HG02970 (cell line): Measurements from ENCODE around the gene ENTHD1.

Source experiments
- ATAC-seq: cut with Tn5 transposase; IDR thresholded peaks from one replicate; pipeline ENCODE4 v1.9.1; 2021; ENCODE audit warnings: mild to moderate bottlenecking, moderate library complexity, moderate number of reproducible peaks; ENCODE audit not compliant: unreplicated experiment, low FRiP score

The ENTHD1 gene

GRCh38 chr22:39893526-39893925 lies at the start of gene ENTHD1:
ENTHD1 (minus strand) TSS chr22:39893760; CDS start chr22:39887748, 6,012 bp downstream.
- no peak for ATAC-seq

GRCh38 chr22:39943337-39943736 lies 49.8 kb upstream of the ENTHD1 start:
- no peak for ATAC-seq

DNA sequence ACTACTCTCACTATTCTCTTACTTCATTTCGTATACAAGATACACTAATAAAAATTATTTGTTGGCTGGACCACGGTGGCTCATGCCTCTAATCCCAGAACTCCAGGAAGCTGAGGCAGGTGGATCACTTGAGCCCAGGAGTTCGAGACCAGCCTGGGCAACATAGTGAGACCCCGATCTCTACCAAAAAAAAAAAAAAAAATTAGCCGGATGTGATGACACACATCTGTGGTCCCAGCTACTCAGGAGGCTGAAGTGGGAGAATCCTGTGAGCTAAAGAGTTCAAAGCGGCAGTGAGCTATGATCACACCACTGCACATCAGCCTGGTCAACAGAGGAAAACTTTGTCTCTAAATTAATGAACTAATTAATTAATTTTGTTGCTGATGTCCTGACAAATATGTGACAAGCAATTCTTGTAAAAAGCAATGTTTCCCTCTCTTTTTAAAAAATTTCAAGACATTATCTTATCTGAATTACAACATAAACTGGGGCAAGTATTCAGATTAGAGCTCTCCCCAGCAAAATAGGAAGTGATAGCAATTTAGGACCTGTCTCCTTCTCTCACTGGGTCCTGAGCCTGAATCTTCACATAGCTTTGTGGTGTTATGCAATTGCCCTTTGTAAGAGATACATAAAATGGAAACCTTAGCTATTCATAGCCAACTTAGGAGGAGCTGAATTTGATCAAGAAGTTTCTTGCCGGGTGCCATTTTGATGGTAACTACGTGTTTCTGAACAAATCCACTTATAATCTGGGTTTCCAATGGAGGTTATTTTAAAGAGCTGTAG lies 49.1 kb upstream of the ENTHD1 start:
- ATAC-seq, result no peak

DNA sequence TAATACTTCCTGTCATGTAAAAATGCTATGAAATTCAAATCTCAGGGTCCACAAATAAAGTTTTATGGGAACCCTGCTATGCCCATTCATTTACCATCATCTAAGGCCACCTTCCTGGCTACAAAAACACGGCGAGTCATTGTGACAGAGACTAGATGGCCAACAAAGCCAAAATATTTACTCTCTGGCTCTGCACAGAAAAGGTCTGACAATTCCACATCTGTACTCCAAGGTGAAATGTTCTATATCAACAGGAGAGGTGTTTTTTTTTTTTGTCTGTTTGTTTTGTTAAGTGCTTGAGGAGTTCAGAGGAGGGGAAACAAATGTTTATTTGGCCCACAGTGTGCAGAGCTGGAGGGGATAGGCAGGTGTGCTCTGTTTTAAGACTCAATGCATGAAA lies 48.0 kb upstream of the ENTHD1 start:
- ATAC-seq, result no peak

- ATAC-seq, result no peak
These were observed 47.3 kb upstream of the ENTHD1 start for GRCh38 chr22:39940757-39941305.

- no peak for ATAC-seq
These were observed 46.3 kb upstream of the ENTHD1 start for GRCh38 chr22:39939830-39940229.

DNA sequence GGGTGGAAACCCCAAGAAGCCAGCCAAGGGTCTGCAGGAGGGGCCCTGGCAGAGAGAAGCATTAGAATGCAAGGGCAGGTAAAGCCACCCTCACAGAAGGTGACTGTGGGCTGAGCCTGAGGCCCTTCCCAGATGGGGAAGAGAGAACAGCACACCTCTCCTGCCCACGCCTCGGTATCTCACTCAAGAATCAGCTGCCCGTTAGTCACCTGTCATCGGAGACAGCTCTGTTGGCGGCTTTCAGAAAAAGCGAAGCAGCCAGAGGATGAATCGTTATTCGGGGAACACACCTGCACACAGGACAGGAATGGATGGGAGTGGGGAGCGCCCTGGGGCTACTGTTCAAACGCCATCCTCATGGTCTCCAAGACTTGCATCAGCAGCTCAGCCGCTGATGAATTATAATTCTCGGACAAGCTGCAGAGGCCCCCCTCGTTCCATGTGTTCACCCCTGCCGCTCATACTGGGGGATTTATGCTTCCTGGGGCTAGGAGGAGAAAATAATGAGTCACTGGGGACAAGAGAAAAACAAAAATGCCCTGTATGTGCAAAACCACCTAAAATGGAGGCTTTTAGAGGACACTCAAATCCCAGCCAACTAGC lies 45.0 kb upstream of the ENTHD1 start:
- no peak for ATAC-seq

- ATAC-seq, result no peak
These were observed 44.3 kb upstream of the ENTHD1 start for GRCh38 chr22:39937906-39938305.

DNA sequence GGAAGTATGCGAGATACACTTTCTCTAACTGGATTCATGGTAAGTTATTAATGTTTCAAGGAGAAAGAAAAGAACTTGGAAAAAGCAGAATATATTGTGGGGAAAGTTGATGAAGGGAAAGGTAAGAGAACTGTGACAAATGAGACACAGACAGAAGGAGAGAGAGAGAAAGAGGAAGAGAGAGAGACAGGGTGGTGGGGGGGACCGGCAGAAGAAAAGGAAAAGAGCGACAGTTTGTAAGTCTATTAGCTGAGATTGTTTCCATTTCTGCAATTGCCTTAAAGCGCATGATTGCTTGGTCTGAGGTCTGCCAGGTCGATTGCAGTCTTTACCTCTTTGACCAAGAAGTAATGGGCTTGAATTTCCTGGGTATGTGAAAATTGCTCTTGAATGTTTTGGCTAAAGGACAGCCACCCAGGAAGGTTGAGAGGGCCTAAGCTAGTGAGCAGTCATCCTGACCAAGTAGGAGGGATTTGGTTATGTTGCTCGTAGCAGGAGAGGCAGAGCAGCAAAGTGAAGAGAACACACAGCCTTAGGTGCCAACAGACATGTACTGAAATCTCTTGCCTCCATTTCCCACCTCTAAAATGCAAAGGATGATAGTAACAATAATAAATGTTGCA lies 43.1 kb upstream of the ENTHD1 start:
- no peak for ATAC-seq

GRCh38 chr22:39935612-39936011 lies 42.1 kb upstream of the ENTHD1 start:
- no peak for ATAC-seq

GRCh38 chr22:39935116-39935515 lies 41.6 kb upstream of the ENTHD1 start:
- no peak for ATAC-seq

GRCh38 chr22:39933741-39934140 lies 40.2 kb upstream of the ENTHD1 start:
- no peak for ATAC-seq

GRCh38 chr22:39932918-39933649 lies 39.5 kb upstream of the ENTHD1 start:
- no peak for ATAC-seq

DNA sequence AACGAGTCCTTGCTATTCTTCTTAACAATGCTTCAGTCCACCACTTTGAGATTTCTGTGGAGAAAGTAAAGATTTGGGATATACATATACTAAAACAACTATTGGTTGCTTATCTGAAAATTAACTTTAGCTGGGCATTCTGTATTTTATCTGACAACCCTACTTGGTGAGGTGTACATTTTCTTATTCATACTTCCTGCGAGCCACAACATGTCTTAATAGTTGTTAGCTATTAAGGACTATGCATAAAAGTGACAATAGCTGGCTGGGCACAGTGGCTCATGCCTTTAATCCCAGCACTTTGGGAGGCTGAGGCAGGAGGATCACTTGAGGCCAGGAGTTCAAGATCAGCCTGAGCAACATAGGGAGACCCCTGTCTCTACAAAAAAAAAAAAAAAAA lies 38.6 kb upstream of the ENTHD1 start:
- no peak for ATAC-seq

DNA sequence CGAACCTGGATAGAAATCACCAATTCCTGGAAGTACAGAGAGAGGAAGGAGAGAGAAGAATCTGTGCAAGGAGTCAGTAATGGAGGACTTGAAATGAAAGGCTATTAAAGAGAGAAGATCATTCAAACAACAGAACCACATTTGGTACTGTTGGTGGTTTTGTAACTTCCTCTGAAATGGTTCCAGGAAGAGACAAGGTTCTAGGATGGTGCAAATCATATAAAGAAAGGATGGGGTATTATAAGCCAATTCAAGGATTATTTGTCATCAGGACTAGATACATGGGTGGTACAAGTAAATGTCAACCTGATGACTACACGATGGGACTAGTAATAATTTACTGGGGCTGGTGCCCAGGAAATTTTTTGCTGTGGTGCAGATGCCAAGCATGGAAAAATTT lies 37.7 kb upstream of the ENTHD1 start:
- ATAC-seq, result no peak

DNA sequence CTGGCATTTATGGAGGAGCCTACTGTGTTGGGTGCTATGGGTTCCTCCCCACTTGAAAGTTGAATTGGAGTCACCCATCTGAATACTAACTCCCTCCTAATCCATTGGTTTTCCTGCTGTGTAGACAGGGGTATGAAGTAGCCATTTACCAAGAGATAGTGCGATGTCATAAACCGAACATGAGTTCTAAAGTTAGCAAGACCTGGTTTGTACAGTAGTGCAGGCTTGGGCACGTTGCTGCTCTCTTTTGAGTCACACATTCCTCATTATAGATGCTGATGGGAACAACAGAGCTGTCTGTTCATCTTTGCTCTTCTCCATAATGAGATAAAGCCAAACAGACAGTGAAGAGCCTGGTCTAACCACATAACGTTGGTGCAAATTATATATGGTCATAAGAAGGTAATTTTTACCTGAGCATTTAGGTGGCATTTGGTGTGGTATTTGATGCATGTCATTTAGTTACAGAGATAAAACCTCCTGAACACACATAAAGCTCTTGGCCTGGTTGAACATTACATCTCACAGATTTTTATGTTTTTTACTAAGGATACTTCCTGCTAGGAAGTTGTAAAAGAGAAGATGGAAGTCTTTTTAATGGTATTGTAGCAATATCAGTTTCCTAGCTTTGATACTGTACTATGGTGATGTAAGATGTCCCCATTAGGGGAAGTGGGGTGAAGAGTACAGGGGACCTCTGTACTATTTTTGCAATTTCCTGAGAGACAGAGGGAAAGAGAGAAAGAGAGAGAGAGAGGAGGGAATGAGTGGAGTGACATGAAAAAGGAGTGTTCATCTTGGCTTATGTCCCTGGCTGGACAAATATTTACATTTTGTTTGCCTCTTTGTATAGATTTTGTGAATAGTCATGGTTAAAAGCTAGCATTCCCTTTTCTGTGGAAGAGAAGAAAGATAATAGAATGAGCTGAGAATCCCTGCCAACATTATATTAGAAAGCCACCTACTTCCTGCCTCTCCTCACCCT lies 35.3 kb upstream of the ENTHD1 start:
- ATAC-seq, result no peak

DNA sequence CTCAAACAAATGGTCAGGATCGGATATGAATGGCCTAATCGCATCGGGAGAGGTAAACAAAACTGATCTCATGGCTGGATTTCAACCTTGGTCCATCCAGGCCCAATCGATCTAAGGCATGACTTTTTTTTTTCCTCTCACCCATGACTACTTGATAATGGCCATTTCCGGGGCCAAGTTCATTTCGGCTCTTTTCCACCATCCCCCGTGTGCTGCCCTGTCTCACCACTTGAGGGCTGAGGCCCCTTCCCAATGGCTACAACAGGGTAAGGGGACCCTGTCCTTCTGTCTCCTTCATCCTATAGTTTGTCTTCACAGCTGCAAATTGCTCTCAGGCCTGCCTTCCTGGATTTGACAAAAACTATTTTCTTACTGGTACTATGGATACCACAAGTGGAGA lies 34.0 kb upstream of the ENTHD1 start:
- no peak for ATAC-seq

DNA sequence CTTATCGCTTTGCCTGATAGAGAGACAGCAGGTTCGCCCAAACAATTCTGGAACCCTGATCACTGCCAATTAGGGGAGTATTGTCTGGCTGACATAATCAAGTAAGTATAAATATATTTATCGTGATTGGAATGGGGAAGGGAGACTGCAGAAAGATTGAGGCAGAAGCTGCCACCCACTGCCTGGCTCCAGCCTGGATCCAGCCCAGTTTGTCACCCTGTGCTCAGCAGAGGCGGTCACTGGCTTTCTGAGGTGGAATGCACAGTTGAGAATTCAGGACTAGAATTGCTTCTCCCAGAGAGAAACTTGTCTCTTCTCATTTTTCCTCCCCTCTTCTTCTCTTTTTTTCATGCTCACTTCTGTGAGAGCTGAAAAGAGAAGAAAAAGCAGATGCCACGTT lies 33.2 kb upstream of the ENTHD1 start:
- ATAC-seq, result no peak

DNA sequence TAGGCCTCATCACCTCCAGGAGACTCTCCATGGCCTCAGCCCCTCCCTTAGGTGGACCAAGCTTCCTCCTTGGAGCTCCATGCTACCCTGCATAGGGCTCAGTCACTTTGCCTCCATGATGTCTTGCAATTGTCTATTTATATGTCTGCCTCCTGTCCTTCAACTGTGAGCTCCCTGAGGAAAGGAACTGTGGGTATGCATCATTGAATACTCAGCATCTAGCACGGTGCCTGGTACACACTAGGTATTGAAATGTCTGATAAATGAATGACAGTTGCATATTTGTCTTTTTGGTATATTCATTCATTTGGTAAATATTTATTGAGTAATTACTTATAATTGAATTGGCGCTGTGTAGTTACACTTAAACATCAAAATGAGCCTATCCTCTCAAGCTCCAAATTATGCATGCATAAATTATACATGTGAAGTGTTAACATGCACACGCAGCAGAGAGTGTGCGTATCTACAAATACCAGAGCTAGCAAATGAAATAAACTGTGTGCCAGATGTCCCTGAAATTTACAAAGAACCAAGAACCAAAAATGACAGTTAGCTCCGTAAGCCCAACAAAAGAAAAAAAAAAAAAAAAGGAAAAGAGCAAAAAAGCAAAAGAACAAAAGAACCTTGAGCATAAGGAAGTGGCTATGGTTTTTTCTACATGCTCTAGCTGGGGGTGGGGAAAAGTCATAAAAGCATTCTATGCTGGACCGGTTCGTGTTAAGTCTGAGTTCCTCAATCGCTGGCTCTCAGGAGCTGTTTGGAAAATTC lies 32.5 kb upstream of the ENTHD1 start:
- no peak for ATAC-seq
